ENCODE data around the gene MMADHC. TPM values are rescaled to one million over a fixed set of nuclear protein-coding genes. Genes with fewer than 3 reads are reported as not detected.

Gene MMADHC
- total RNA-seq, 1 donor from 2014 or later: 122 TPM

DNA sequence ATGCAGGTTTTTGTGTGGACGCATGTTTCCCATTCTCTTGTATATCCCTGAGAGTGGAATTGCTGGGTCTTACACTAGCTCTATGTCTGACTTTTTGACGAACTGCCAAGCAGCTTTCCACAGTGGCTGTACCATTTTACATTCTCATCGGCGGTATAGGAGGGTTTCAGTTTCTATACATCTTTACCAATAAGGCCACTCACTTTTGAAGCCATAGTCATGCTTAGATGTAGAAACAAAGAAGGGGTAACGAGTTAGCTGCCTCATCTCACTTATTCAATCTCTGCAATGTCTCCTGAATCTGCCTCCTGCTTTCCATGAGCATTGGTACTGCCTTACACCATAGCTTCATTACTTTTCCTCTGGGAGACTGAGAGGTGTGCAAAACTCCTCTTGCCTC is 47.4 kb downstream of the MMADHC start:
- H3K36me3 ChIP-seq (ENCODE audit: insufficient read depth, low read length): no peaks in the 10 kb centered on the region
- no peaks in the 10 kb centered on the region for H3K9me3 Mint-ChIP-seq (ENCODE audit: unreplicated experiment)
- no peak overlapping the region for H3K4me3 Mint-ChIP-seq (ENCODE audit: unreplicated experiment)
- H3K9me3 ChIP-seq (ENCODE audit: insufficient read depth, low read depth, low read length): no peaks in the 10 kb centered on the region
- H3K4me3 ChIP-seq (ENCODE audit: insufficient read depth, low read depth, low read length): no peak overlapping the region
- H3K79me2 ChIP-seq (ENCODE audit: insufficient read depth, low read length): no peaks in the 10 kb centered on the region
- no peak overlapping the region for H3K9ac ChIP-seq (ENCODE audit: low read length)
- FAIRE-seq: no peak
- H3K27ac Mint-ChIP-seq (ENCODE audit: unreplicated experiment): no peak overlapping the region
- H3K4me1 ChIP-seq (ENCODE audit: insufficient read depth, low read length): no peaks in the 10 kb centered on the region
- no peaks in the 10 kb centered on the region for H3K4me1 Mint-ChIP-seq (ENCODE audit: low read depth, unreplicated experiment)
- H2AFZ ChIP-seq (ENCODE audit: low read depth, low read length): no peak overlapping the region
- no peak for DNase-seq (ENCODE audit: low read depth)
- H3K27ac ChIP-seq (ENCODE audit: low read depth, low read length): no peak overlapping the region
- no peaks in the 10 kb centered on the region for H3K27me3 Mint-ChIP-seq (ENCODE audit: low read depth, unreplicated experiment)
- H3K36me3 Mint-ChIP-seq (ENCODE audit: low read depth, unreplicated experiment): no peaks in the 10 kb centered on the region
- TF ChIP-seq, protein P1, sequence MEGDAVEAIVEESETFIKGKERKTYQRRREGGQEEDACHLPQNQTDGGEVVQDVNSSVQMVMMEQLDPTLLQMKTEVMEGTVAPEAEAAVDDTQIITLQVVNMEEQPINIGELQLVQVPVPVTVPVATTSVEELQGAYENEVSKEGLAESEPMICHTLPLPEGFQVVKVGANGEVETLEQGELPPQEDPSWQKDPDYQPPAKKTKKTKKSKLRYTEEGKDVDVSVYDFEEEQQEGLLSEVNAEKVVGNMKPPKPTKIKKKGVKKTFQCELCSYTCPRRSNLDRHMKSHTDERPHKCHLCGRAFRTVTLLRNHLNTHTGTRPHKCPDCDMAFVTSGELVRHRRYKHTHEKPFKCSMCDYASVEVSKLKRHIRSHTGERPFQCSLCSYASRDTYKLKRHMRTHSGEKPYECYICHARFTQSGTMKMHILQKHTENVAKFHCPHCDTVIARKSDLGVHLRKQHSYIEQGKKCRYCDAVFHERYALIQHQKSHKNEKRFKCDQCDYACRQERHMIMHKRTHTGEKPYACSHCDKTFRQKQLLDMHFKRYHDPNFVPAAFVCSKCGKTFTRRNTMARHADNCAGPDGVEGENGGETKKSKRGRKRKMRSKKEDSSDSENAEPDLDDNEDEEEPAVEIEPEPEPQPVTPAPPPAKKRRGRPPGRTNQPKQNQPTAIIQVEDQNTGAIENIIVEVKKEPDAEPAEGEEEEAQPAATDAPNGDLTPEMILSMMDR (IDR thresholded peaks at IDR 0.05; ENCODE audit: insufficient read depth, low read depth, low read length): no peak
- no peak for TF ChIP-seq EZH2 (IDR thresholded peaks at IDR 0.05; ENCODE audit: insufficient read depth, low read length)
- H4K20me1 ChIP-seq (ENCODE audit: insufficient read depth, low read length): no peaks in the 10 kb centered on the region
- H3K4me2 ChIP-seq (ENCODE audit: low read length): no peak overlapping the region
- H3K27me3 ChIP-seq (ENCODE audit: insufficient read depth, low read length): no peaks in the 10 kb centered on the region

DNA sequence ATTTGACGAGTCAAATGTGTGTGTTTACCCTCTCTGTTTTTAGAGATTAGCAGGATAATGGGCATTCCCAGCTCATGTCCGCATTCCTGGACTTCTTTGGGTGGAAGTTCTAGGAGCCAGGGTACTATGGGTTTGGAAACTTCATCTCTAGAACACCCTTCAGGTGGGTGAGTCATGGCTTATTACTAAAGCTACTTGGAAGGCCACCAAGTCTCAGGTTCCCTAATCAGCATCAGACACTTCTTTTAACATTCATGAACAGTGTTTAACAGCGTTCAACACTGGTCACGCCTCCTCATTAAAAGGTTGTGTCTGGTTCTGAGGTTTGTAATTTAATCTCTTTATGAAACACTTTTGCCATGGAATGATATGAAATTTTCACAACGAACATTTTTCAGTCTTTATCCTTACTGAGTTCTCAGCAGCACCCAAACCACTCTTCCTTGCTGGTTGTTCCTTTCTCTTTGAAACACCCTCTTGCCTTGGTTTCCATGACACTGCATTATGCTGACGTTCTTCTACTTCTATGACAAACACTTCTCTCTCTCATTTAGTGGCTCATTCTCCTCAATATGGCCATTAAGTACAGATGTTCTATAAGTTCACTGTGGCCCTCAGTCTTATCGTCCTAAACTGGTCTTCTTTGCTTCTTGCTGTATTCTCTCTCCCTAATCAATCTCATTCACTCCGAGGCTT is 49.3 kb downstream of the MMADHC start:
- TF ChIP-seq, protein P1 (IDR thresholded peaks at IDR 0.05; ENCODE audit: insufficient read depth, low read depth, low read length): no peak
- no peak for TF ChIP-seq EZH2 (IDR thresholded peaks at IDR 0.05; ENCODE audit: insufficient read depth, low read length)
- Histone ChIP-seq H3K9ac (ENCODE audit: low read length) (no peak overlapping the region), H3K27ac (ENCODE audit: low read depth, low read length) (no peak overlapping the region), H3K9me3 (ENCODE audit: insufficient read depth, low read depth, low read length) (no peaks in the 10 kb centered on the region), H3K36me3 (ENCODE audit: insufficient read depth, low read length) (no peaks in the 10 kb centered on the region), H3K4me1 (ENCODE audit: insufficient read depth, low read length) (no peaks in the 10 kb centered on the region), H3K79me2 (ENCODE audit: insufficient read depth, low read length) (no peaks in the 10 kb centered on the region), H3K4me2 (ENCODE audit: low read length) (no peak overlapping the region), H4K20me1 (ENCODE audit: insufficient read depth, low read length) (no peaks in the 10 kb centered on the region), H2AFZ (ENCODE audit: low read depth, low read length) (no peak overlapping the region), H3K27me3 (ENCODE audit: insufficient read depth, low read length) (no peaks in the 10 kb centered on the region), H3K4me3 (ENCODE audit: insufficient read depth, low read depth, low read length) (no peak overlapping the region)
- no peak overlapping the region for H3K27ac Mint-ChIP-seq (ENCODE audit: unreplicated experiment)
- no peaks in the 10 kb centered on the region for H3K36me3 Mint-ChIP-seq (ENCODE audit: low read depth, unreplicated experiment)
- H3K27me3 Mint-ChIP-seq (ENCODE audit: low read depth, unreplicated experiment): no peaks in the 10 kb centered on the region
- DNase-seq (ENCODE audit: low read depth): peak; percentile 21
- no peaks in the 10 kb centered on the region for H3K4me1 Mint-ChIP-seq (ENCODE audit: low read depth, unreplicated experiment)
- no peak overlapping the region for H3K4me3 Mint-ChIP-seq (ENCODE audit: unreplicated experiment)
- FAIRE-seq: no peak
- no peaks in the 10 kb centered on the region for H3K9me3 Mint-ChIP-seq (ENCODE audit: unreplicated experiment)

DNA sequence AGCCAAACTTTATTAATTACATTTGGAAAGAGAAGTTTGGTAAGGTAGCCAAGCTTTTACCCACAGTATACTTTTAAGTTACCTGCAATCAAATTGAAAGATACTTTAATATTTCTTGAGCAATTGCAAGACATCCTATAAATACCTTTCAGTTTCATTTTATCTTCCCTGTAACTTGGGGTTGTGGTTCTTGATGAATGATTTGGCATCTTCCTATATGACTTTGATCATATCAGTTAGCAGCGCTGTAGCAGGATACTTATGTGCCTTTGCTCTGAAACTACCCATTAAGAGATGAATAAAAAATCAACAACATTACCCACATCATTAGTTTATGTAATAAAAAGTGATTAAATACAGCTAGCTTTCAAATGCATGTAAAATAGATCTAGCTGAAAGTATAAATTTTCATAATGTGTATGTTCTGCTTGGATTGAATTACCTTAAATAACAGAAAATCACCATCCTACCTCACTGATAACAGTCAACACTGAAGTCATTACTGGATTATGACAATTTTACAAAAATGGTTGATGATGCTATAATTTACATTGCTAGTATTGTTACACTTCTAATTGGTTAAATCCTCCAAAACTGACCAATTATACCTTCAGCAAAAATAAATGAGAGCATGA is 50.4 kb downstream of the MMADHC start:
- H3K79me2 ChIP-seq (ENCODE audit: insufficient read depth, low read length): no peaks in the 10 kb centered on the region
- no peaks in the 10 kb centered on the region for H3K4me1 ChIP-seq (ENCODE audit: insufficient read depth, low read length)
- no peaks in the 10 kb centered on the region for H3K9me3 Mint-ChIP-seq (ENCODE audit: unreplicated experiment)
- H3K9ac ChIP-seq (ENCODE audit: low read length): no peak overlapping the region
- TF ChIP-seq, protein P1 (IDR thresholded peaks at IDR 0.05; ENCODE audit: insufficient read depth, low read depth, low read length): no peak
- TF ChIP-seq EZH2 (IDR thresholded peaks at IDR 0.05; ENCODE audit: insufficient read depth, low read length): no peak
- no peaks in the 10 kb centered on the region for H3K27me3 Mint-ChIP-seq (ENCODE audit: low read depth, unreplicated experiment)
- H3K4me3 ChIP-seq (ENCODE audit: insufficient read depth, low read depth, low read length): no peak overlapping the region
- DNase-seq (ENCODE audit: low read depth) (no peak), FAIRE-seq (no peak)
- H3K36me3 ChIP-seq (ENCODE audit: insufficient read depth, low read length): no peaks in the 10 kb centered on the region
- no peaks in the 10 kb centered on the region for H3K27me3 ChIP-seq (ENCODE audit: insufficient read depth, low read length)
- no peak overlapping the region for H3K27ac Mint-ChIP-seq (ENCODE audit: unreplicated experiment)
- no peak overlapping the region for H3K4me3 Mint-ChIP-seq (ENCODE audit: unreplicated experiment)
- no peak overlapping the region for H3K27ac ChIP-seq (ENCODE audit: low read depth, low read length)
- no peak overlapping the region for H3K4me2 ChIP-seq (ENCODE audit: low read length)
- H3K4me1 Mint-ChIP-seq (ENCODE audit: low read depth, unreplicated experiment): no peaks in the 10 kb centered on the region
- no peaks in the 10 kb centered on the region for H4K20me1 ChIP-seq (ENCODE audit: insufficient read depth, low read length)
- no peak overlapping the region for H2AFZ ChIP-seq (ENCODE audit: low read depth, low read length)
- no peaks in the 10 kb centered on the region for H3K9me3 ChIP-seq (ENCODE audit: insufficient read depth, low read depth, low read length)
- no peaks in the 10 kb centered on the region for H3K36me3 Mint-ChIP-seq (ENCODE audit: low read depth, unreplicated experiment)

Measured in astrocyte (in vitro differentiated cells and primary cell).